NCI-H2081 (cell line): ENCODE results near the gene TRIM16.
"Not testable (repeated sequence)": the region's sequence is repeated elsewhere in the genome, so short reads cannot be mapped to it uniquely, and the experiment has no call there.

ENCODE experiments used
- DNase-seq, 2 experiments: peaks; one replicate each; lab custom pipeline; 2025; lab: John Stamatoyannopoulos, UW

TRIM16 gene

DNA sequence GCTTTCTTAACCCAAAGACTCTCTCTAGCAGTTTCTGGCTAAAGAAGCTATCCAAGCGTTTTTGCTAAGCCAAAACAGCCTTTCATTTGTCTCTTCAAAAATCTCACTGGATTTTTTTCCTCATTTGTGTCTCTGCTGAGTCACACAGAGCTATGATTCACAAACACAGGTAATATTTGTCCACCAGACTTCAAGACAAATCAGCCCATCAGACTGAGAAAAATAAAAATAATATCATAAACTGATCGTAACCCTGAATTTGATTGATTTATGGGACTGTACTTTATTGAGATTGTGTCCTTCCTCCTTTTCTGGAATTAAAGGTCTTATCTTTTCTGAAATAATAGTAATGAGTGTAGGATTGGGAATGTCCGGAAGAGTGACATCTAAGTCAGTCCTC lies 25.8 kb downstream of the TRIM16 start:
- DNase-seq = no peak

DNA sequence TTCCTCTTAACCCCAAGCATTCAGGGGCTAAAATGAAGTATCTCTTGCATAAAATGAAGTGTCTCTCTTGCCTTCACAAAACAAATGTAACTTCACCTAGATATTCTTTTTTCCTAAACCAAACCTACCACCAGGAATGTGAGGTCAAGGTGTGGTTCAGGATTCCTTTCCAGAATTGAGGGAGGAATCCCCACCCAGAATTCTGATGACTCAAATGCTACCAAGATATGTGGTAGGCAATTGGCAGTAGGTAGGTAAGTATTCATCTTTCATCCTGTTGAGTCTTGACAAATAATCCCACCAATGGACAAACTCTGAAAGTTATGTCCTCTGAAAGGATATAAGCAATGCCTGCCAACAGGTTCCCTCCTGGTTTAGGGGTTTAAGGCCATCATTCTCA lies 26.2 kb downstream of the TRIM16 start:
- DNase-seq = no peak

DNA sequence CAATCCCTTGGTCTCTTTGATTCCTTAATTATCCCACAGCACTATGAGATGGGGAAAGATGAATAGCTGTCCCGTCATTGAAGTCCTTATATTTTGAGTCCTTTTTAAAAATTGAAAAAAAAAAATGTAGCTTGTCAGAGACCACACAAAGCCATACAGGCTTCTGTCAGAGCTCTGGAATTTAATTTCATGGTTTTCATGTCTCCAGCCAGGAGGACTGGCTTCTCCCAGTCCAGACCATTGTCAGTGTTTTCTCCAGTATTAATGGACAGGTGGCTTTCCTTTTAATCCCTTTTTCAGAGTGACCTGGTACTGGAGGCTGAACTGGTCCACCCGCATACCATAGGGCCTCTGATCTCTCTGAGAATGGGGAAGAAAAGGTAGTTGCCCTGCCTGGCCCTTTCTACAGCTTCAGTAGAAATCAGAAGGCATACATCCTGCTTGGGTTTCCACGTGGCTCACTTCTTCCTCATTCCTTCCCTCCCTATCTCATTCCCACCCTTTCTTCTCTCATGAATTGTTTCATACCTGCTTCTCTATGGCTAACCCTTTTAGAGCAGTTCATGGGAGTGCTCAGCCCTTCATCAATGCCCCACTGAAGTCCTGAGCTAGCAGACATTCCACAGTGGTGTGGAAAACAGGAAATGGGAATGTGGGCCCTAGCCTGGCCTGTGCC lies 29.1 kb downstream of the TRIM16 start:
- DNase-seq = no peak

DNA sequence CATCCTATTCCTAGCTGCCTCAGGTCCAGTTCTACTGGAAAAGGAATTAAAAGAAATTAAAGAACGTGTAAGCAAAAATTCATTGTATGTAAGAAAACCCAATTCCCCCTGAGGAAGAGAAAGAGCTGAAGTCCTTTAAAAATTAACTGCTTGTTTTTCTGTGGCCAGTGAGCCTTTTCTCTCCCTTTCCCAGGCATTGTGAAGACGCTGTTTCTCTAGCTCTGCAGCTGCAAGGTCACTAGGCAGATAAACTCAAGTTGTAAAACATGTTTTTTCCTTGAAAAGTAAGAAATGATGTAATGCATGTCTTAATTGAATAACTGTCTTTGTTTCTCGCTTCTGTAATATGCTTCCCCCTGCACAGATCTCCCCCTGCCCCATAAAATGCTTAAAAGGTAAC lies 29.7 kb downstream of the TRIM16 start:
- not testable (repeated sequence) for DNase-seq

DNA sequence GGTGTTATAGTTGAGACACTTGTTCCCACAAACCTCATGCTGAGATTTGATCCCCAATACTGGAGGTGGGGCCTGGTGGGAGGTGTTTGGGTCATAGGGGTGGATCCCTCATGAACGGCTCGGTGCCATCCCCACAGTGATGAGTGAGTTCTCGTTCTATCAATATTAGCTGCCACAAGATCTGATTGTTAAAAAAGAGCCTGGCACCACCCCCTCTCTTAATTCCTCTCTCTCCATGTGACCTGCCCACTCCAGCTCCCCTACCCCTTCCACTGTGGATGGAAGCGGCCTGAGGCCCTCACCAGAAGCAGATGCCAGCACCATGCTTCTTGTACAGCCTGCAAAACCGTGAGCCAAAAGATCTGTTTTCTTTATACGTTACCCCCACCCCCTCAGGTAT lies 31.2 kb downstream of the TRIM16 start:
- no peak for DNase-seq

DNA sequence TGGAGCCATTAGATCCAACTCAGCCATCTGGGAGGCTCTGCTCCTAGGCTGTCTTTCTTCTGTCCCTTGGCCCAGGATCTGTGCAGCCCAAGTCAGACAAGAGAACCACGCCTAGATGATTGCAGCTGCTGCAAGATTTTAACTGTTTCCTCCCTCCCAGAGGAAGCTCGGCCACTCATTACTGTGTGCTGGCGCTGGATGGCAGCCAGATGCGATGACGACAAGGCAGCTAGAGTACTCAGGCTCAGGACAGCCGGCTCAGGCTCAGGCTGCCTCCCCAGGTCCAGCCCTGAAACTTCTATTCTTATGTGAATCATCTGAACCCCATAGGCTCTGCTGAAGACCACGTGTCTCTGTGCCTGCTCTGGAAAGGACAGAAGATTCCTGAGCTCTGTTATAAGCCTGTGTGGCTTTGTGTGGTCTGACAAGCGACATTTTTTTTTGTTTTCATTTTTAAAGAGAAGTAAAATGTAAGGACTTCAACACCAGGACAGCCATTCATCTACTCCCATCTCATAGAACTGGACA lies 32.5 kb downstream of the TRIM16 start:
- DNase-seq = peak; percentile 57 to 78

DNA sequence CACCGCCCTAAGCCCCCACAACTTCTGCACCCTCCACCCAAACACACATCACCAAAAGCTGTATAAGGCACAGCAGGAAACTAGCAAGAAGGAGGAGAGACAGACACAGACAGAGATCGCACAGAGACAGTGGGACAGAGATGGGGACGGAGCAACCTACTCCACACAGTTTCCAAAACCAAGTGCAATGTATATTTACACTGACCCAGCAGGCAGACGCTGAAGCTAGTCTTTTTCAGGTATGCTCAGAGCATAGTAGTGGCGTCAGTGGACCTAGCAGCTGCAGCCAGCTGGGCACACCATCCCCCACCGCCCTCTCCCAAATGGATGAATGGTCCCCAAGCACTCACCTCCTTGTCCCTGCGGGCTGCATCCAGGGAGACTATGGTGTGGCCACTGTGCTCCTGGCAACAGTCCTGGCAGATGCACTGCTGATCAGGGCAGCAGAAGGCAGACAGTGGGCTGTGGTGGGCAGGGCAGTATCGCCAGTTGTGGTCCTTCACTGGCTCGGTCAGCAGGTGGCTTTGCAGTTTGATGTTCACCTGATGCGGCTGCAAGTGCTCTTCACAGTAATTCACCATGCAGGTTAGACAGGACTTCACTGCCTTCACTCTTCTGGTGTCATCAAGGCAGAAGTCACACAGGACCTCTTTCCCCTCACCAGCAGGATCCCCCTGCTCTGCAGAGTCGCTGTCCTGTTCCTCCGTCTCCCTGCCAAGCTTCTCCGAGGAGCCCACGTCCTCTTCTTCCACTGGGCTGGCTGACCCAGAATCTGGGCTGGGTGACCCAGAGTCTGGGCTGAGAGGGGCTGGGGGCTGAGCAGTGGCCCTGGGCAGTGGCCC lies 33.1 kb downstream of the TRIM16 start:
- DNase-seq = no peak

DNA sequence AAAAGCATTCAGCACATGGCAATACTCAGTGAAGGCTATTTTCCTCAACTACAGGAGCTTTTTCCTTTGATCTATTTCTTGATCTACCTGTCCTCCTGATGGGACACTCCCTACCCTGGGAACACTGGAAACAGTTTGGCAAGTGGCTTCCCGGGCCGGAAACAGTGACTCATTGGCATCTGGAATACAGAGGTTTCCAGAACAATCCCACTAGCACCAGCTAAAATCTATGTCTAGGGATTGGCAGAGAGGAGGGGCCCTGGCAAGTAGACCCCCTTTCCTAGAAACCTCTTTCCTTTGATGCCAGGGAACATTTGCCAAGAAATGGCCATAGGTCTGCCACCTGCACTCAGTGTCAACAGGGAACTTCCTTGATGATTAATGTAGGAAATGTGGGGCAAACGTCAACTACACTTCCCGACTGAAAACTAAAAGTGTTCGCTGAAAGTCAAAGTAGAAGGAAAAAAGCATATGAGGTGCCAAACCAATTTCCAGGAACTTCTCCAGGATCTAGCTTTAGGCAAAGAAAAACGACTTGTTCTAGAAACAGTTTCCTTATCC lies 34.2 kb downstream of the TRIM16 start:
- no peak for DNase-seq

DNA sequence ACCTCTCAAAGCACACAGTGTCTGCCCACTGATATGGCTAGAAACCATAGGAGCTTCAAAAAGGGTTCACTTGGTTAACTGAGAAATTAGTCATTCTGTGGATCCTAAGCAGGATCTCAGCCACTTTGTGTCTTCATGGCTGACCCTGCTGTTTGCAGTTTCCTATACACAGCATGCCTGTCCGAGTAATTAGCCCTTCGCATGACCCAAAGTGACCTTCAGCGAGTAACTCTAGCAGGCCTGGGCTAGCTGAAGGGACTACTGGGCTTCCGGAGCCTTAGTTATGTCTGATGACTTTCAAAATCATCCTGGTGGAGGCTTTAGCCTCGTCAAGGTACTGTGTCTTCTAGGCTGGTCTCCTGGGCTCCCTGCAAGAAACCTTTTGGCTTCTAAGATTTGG lies 35.7 kb downstream of the TRIM16 start:
- no peak for DNase-seq

DNA sequence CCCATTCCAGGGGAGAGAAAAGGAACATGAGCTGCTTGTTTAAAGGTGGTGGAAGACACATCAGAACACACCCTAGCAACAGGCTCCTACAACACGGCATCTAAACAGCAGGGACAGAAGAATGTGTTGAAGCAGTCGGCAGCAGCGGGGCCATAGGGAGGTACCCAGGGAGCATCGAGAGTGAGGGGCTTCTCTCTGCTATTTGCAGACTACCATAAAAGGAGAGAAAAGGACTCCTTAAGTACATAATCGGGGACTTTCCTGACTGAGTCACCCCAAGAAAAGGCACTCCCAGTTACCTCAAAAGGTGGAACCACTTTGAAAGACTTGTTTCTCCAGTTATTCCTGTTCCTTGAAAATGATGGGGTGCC lies 38.2 kb downstream of the TRIM16 start:
- DNase-seq = not testable (repeated sequence)

DNA sequence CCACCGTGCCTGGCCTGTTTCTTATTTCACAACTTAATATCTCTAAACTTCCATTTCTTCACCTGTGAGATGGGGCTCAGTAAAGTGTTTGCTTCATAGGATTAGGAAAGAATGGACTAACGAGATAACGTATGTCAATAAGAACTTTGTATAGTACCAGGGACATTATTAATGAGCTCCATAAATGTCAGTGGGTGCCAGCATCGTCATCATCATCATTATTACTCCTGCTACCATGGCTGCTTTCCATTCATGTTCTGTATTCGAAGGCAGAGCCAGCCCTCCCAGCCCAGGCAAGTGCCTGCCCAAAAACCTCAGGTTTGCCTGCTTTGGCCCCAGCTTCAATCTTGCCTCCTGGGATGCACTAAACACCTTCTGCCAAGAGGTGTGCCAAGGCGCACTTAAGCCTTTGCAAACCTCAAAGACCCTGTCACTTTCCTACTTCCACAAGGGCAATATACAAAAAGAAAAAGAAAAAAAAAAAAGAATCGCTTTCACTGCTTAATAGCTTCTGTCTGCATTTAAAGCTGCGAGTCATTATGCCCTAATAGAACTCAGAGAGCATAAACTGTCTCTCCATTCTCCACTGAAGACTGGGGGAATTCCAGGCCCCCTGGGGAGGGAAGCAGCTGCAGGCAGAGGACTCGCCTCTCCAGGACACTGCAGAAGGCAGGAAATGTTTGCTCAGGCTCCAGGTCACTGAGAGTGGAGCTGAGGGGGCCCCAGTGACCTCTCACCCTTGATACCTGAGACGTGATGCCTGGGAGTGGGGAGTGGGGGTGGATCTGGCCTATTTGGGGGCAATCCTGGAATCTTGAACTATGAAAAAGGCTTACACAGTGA lies 38.8 kb downstream of the TRIM16 start:
- peak in 1 of 2 experiments; percentile 3 for DNase-seq

DNA sequence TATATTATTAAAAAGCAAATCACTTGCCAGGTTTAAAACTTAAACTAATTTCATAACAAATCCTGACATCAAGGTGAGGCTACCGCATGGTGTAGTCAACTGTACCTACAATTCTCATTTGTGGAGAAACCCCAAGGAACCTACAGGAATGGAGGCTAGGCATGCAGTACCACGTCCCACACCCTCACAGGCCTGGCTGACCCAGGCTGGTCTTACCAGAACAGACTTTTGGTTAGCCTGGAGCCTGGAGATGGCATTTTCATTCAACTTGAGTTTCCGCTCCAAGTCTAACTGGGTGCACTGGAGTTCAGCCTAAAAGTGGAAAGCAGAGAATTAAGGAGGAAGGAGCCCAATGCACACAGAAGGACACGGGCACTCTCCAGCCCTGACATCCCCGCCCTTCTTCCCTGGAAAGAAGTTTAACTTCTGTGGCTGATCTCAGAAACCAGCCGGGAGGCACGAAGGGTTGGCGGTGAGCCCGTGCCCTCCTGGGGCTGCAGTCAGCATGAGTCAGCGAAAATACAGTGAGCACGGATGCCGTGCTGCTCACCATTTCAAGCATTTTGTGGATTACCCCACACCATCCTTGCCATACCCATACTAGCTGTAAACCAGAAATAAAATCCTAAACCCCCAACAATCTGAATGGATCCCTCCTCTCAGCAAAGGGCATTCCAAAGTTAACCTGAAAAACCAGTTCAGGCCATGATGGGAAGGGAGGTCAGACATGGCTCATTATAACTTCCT lies 41.4 kb downstream of the TRIM16 start:
- not testable (repeated sequence) for DNase-seq

DNA sequence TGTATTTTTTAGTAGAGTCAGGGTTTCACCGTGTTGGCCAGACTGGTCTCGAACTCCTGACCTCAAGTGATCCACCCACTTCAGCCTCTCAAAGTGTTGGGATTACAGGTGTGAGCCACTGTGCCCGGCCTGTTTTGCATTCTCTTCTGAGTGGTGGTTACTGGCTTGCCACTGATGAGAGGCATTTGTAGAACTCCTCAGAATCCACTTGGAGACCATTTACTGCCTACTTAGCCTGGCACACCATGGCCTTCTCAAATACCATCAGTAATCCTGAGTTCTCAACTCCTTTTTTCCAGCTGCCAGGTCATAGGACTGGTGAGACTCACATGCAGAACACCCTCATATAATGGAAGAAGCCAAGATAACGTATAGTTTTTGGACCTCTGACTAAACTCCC lies 42.1 kb downstream of the TRIM16 start:
- not testable (repeated sequence) for DNase-seq

DNA sequence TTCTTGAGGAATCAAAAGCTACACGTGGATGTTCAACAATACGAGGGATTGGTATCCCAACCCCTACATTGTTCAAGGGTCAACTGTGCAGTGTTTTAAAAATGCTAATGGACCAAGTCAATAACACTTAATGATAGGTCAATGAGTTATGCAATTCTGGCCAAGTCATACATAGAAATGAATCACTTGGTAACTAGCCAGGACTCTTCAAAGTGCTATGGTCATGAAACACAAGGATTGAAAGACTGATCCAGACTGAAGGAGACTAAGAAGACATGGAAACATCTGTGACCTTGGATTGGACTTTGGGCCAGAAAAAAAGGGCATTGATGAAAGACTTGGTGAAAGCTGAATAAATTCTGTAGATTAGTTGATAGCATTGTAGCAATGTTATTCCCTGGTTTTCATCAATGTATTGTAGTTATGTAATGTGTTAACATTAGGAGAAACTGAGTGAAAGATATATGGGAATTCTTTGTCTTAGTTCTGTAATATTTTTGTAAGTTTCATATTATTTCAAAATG lies 53.1 kb downstream of the TRIM16 start:
- not testable (repeated sequence) for DNase-seq

DNA sequence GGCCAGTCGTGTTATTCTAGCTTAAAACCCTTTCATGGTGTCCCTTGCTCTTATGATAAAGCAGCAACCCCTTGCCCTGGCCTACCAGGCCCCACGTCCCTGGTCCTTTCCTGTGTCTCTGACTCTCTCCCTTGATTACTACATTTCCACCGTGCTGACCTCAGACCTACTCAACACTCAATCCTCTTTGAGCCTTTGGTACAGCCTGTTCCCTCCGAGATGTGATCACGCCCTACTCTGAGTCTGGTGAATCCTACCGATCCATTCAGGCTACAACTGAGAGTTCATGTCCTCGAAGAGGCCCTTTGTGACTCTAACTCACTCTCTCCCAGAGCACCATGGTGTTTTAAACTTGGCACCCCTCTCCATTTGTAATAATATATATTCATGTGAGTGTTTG lies 54.1 kb downstream of the TRIM16 start:
- DNase-seq = not testable (repeated sequence)

DNA sequence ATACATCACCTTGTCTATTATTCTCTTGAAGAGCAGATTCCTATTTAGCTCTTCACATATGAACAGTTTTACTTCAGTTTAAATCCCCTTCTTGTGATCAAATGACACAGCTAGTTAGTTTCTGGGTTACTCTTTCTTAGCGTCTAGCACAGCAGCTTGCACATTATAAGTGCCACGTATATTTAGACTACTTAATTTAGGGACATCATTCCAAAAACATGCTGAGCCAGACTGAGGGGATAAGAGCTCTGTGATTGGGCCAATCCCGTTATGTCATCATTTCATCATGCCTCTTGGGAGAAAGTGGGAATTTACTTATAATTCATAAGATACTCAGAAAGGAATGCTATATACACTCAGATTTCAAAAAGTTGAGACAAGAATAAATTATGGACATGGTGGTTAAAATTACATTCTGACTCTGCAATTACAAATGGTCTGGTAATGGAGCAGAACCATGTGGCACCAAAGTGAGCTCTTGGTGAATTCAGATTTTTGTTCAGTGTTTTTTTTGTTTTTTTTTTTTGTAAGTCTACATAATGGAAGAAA lies 60.4 kb downstream of the TRIM16 start:
- DNase-seq = not testable (repeated sequence)

DNA sequence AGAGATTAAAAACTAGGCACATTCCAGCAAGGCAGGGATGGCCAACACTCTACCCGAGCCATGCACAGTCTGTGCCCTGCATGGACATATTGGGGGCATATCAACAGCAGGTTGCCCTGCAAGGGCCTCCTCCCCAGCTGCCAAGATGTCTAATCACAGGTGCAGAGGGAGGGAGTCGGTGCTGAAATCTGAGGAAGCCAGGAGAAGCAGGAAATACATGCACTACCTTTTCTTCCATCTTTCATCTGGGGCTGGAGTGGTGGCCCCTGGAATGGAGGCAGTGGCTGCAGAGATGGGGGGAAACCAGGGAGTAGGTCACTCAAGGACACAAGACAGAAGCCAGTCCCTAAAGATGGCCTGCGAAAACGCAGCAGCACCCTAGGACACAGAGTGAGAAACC lies 60.9 kb downstream of the TRIM16 start:
- not testable (repeated sequence) for DNase-seq

DNA sequence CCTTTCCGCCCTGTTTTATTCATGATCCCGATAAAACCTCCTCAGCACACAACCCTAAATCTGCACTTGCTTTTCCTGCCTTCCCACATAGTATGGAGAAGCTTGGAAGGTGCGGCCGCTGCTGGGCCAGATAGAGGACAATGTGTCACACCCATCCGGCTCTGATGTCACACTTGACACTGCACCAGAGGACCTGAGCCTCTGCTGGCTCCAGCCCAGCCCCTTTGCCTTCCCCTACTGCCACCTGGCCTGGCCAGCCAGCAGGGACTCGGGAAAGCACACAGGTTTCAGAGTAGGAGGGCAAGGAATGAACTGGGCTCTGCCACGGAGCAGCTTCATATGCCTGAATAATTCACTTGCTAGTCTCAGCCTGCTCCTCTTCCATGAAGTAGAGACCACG lies 62.0 kb downstream of the TRIM16 start:
- not testable (repeated sequence) for DNase-seq

DNA sequence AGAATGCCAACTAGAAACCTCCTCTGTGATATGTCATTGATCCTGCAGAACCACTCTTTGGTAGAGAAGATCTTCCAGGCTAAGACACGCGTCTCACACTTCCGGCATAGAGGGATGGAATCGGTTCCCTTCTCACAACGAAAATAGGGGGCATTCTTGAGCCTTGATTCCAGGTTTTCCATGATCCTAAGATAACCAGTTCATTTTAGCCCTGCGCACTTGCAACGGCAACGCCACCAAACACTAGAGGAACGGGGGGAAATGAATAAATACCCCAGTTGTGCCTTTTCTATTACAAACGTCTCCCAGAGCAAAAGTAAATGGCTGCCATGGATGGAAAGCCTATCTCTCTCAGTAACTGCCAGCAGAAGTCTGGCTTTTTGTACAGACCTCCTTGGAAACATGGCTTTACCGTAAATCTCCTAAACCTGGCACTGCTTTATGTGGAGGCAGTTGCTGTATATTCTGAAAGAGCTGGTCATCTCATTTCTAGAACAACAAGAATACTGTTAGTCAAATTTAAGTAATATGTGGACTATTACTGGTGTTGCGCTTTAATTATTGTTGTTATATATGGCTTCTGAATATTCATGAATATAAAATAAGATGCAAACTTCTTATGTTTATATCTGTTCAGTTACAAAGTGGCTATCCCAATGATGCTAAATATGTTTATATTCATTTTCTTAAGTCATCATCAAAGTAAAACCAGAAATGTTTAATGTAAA lies 64.6 kb downstream of the TRIM16 start, which contains the start of gene FBXW10B:
Gene FBXW10B (minus strand): TSS at position 374 of the 728 bp plus-strand sequence. CDS start 192 bp downstream, at position 182.
- DNase-seq = not testable (repeated sequence)

DNA sequence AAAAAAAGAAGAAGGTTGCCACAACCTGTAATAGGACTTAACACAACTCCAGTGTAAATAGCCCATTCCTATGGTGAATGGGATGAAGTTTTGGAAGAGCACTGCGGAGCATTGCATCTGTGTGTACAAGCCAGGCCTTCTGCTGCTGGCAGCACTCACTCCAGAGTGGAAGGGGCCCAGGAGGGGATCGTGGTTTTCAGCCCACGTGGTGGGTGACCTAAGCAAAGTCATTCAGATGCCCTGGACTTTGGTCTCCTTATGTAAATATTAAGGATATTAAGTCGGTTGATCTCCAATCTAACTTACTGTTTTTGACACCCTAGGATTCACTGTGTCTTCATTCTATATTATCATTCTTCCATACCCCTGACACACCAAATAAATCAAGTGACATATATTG lies 67.3 kb downstream of the TRIM16 start:
- not testable (repeated sequence) for DNase-seq
